GM21381 (cell line): ENCODE measurements around the gene MEDAG.
"Not testable (repeated sequence)": the region's sequence is repeated elsewhere in the genome, so short reads cannot be mapped to it uniquely, and the experiment has no call there.

ENCODE experiments used
- ATAC-seq: cut with Tn5 transposase; IDR thresholded peaks from one replicate; pipeline ENCODE4 v1.9.1; 2021; ENCODE audit warnings: mild to moderate bottlenecking, moderate library complexity; ENCODE audit not compliant: unreplicated experiment

The MEDAG gene

GRCh38 chr13:30906411-30907051 lies 460 bp downstream of the MEDAG start:
- ATAC-seq = no peak

GRCh38 chr13:30907121-30907861 lies 1.2 kb downstream of the MEDAG start:
- ATAC-seq = no peak

- ATAC-seq = no peak
Measured at GRCh38 chr13:30908416-30908980, 2.4 kb downstream of the MEDAG start.

GRCh38 chr13:30910676-30911075 lies 4.6 kb downstream of the MEDAG start:
- no peak for ATAC-seq

- ATAC-seq = no peak
Measured at GRCh38 chr13:30915691-30916541, 9.8 kb downstream of the MEDAG start.

GRCh38 chr13:30916991-30917390 lies 10.9 kb downstream of the MEDAG start:
- no peak for ATAC-seq

GRCh38 chr13:30918662-30919405 lies 12.8 kb downstream of the MEDAG start:
- no peak for ATAC-seq

- ATAC-seq = no peak
Measured at GRCh38 chr13:30920162-30920909, 14.3 kb downstream of the MEDAG start.

GRCh38 chr13:30923418-30923817 lies 17.3 kb downstream of the MEDAG start:
- ATAC-seq = no peak

- no peak for ATAC-seq
Measured at GRCh38 chr13:30924721-30925120, 18.6 kb downstream of the MEDAG start.

- no peak for ATAC-seq
Measured at GRCh38 chr13:30925429-30925828, 19.4 kb downstream of the MEDAG start.

GRCh38 chr13:30926781-30927180 lies 20.7 kb downstream of the MEDAG start:
- no peak for ATAC-seq

- ATAC-seq = not testable (repeated sequence)
Measured at GRCh38 chr13:30927188-30927587, 21.1 kb downstream of the MEDAG start.

- ATAC-seq = no peak
Measured at GRCh38 chr13:30927595-30927994, 21.5 kb downstream of the MEDAG start.

GRCh38 chr13:30928978-30929377 lies 22.9 kb downstream of the MEDAG start:
- ATAC-seq = no peak

- no peak for ATAC-seq
Measured at GRCh38 chr13:30932481-30933353, 26.6 kb downstream of the MEDAG start, which contains the start of gene TEX26. Gene TEX26 (plus strand): TSS chr13:30932656. CDS start chr13:30932716, 60 bp downstream.

- ATAC-seq = no peak
Measured at GRCh38 chr13:30933354-30933670, 27.2 kb downstream of the MEDAG start.

- no peak for ATAC-seq
Measured at GRCh38 chr13:30934381-30934780, 28.3 kb downstream of the MEDAG start.

- ATAC-seq = no peak
Measured at GRCh38 chr13:30934803-30935202, 28.7 kb downstream of the MEDAG start.
